ENCODE data around the gene PPP1R12B. TPM values are rescaled to one million over a fixed set of nuclear protein-coding genes. Genes with fewer than 3 reads are reported as not detected.
"Not testable (repeated sequence)": the region's sequence is repeated elsewhere in the genome, so short reads cannot be mapped to it uniquely, and the experiment has no call there.

The PPP1R12B gene
- polyA plus RNA-seq, 4 donors = 15.9 to 27.4 (median 24.2) TPM

GRCh38 chr1:202473266-202474045, 125.0 kb downstream of the PPP1R12B start:
- DNase-seq (ENCODE audit: low read depth in 4 of 4, low spot score in 2 of 4) = not testable (repeated sequence)

GRCh38 chr1:202479661-202480060, 131.2 kb downstream of the PPP1R12B start:
- not testable (repeated sequence) for DNase-seq (ENCODE audit: low read depth in 4 of 4, low spot score in 2 of 4)

- not testable (repeated sequence) for DNase-seq (ENCODE audit: low read depth in 4 of 4, low spot score in 2 of 4)
Observed at GRCh38 chr1:202480640-202481039, 132.1 kb downstream of the PPP1R12B start.

GRCh38 chr1:202483362-202483761, 134.9 kb downstream of the PPP1R12B start:
- DNase-seq (ENCODE audit: low read depth in 4 of 4, low spot score in 2 of 4) = not testable (repeated sequence)

GRCh38 chr1:202484032-202484431, 135.5 kb downstream of the PPP1R12B start:
- DNase-seq (ENCODE audit: low read depth in 4 of 4, low spot score in 2 of 4) = not testable (repeated sequence)

GRCh38 chr1:202484820-202485219, 136.3 kb downstream of the PPP1R12B start:
- DNase-seq (ENCODE audit: low read depth in 4 of 4, low spot score in 2 of 4) = not testable (repeated sequence)

GRCh38 chr1:202488178-202488649, 139.7 kb downstream of the PPP1R12B start:
- not testable (repeated sequence) for DNase-seq (ENCODE audit: low read depth in 4 of 4, low spot score in 2 of 4)

GRCh38 chr1:202489101-202489500, 140.6 kb downstream of the PPP1R12B start:
- DNase-seq (ENCODE audit: low read depth in 4 of 4, low spot score in 2 of 4) = not testable (repeated sequence)

- DNase-seq (ENCODE audit: low read depth in 4 of 4, low spot score in 2 of 4) = not testable (repeated sequence)
Observed at GRCh38 chr1:202493112-202493511, 144.6 kb downstream of the PPP1R12B start.

- no peak for DNase-seq (ENCODE audit: low read depth in 4 of 4, low spot score in 2 of 4)
Observed at GRCh38 chr1:202498542-202498941, 150.0 kb downstream of the PPP1R12B start.

- not testable (repeated sequence) for DNase-seq (ENCODE audit: low read depth in 4 of 4, low spot score in 2 of 4)
Observed at GRCh38 chr1:202499997-202500396, 151.5 kb downstream of the PPP1R12B start.

- DNase-seq (ENCODE audit: low read depth in 4 of 4, low spot score in 2 of 4) = no peak
Observed at GRCh38 chr1:202501281-202501680, 152.8 kb downstream of the PPP1R12B start.

- DNase-seq (ENCODE audit: low read depth in 4 of 4, low spot score in 2 of 4) = no peak
Observed at GRCh38 chr1:202505356-202505755, 156.9 kb downstream of the PPP1R12B start.

GRCh38 chr1:202505880-202506575, 157.5 kb downstream of the PPP1R12B start:
- DNase-seq (ENCODE audit: low read depth in 4 of 4, low spot score in 2 of 4) = not testable (repeated sequence)

- not testable (repeated sequence) for DNase-seq (ENCODE audit: low read depth in 4 of 4, low spot score in 2 of 4)
Observed at GRCh38 chr1:202508863-202509262, 160.4 kb downstream of the PPP1R12B start.

- DNase-seq (ENCODE audit: low read depth in 4 of 4, low spot score in 2 of 4) = not testable (repeated sequence)
Observed at GRCh38 chr1:202513875-202514274, 165.4 kb downstream of the PPP1R12B start.

- no peak for DNase-seq (ENCODE audit: low read depth in 4 of 4, low spot score in 2 of 4)
Observed at GRCh38 chr1:202516434-202516877, 168.0 kb downstream of the PPP1R12B start.

- DNase-seq (ENCODE audit: low read depth in 4 of 4, low spot score in 2 of 4) = not testable (repeated sequence)
Observed at GRCh38 chr1:202517146-202517545, 168.6 kb downstream of the PPP1R12B start.

- DNase-seq (ENCODE audit: low read depth in 4 of 4, low spot score in 2 of 4) = not testable (repeated sequence)
Observed at GRCh38 chr1:202518180-202518579, 169.7 kb downstream of the PPP1R12B start.

- not testable (repeated sequence) for DNase-seq (ENCODE audit: low read depth in 4 of 4, low spot score in 2 of 4)
Observed at GRCh38 chr1:202518905-202519304, 170.4 kb downstream of the PPP1R12B start.

- DNase-seq (ENCODE audit: low read depth in 4 of 4, low spot score in 2 of 4) = not testable (repeated sequence)
Observed at GRCh38 chr1:202520129-202520856, 171.8 kb downstream of the PPP1R12B start.

All from left renal cortex interstitium (tissue), 4 donors.